Caco-2 (cell line): ENCODE measurements around the gene CLIP2. TPM values are rescaled to one million over a fixed set of nuclear protein-coding genes. Genes with fewer than 3 reads are reported as not detected.
A peak's percentile ranks its signal among the peaks of the same experiment; 100 is the strongest.
"Not testable (repeated sequence)": the region's sequence is repeated elsewhere in the genome, so short reads cannot be mapped to it uniquely, and the experiment has no call there.

Experiments used
- BruUV-seq: library from RNA; stranded (reverse); fragments of 400-500 nt; replicated peaks from 2 replicates; lab custom pipeline; 2021; lab: Mats Ljungman, UMichigan
- CTCF ChIA-PET: fragments of 300-600 bp; sonication (Branson Sonifier 250); formaldehyde crosslinking; loops from one replicate; lab custom pipeline; 2022; ENCODE audit warnings: antibody characterized with exemption; lab: Charles Lee
- POLR2A ChIA-PET: fragments of 300-600 bp; sonication (Branson Sonifier 250); formaldehyde crosslinking; loops from one replicate; lab custom pipeline; 2022; ENCODE audit warnings: antibody characterized with exemption; lab: Charles Lee
- DNase-seq, 2 experiments: peaks; one replicate each; pipeline versions ENCODE4 v3.0.0 to v3.0.0-alpha.2; 2020 to 2022
- H3K27me3 ChIP-seq: replicated peaks from 2 replicates; pipeline ENCODE4 v1.6.0; 2011; ENCODE audit warnings: low read length; ENCODE audit not compliant: control insufficient read depth, insufficient read depth
- H3K36me3 ChIP-seq: 2 replicates; pipeline ENCODE4 v1.5.1; 2011; ENCODE audit warnings: low read length; ENCODE audit not compliant: control insufficient read depth, insufficient read depth
- H3K4me1 ChIP-seq: fragments of 250-450 bp; sonication (Bioruptor Pico); 2 replicates; pipeline ENCODE4 v1.5.1; 2020; ENCODE audit warnings: mild to moderate bottlenecking
- H3K4me3 ChIP-seq: 2 replicates; pipeline ENCODE4 v1.5.1; 2011; ENCODE audit warnings: low read depth, mild to moderate bottlenecking, control low read depth, low read length
- H3K9me3 ChIP-seq: fragments of 250-450 bp; sonication (Bioruptor Pico); 2 replicates; pipeline ENCODE4 v1.5.1; 2020; ENCODE audit warnings: mild to moderate bottlenecking, moderate library complexity
- H3K27ac Mint-ChIP-seq: one replicate; pipeline ENCODE4 v1.8.0; 2022; ENCODE audit warnings: mixed read lengths; ENCODE audit not compliant: unreplicated experiment
- H3K27me3 Mint-ChIP-seq: one replicate; pipeline ENCODE4 v1.8.0; 2022; ENCODE audit warnings: mixed read lengths; ENCODE audit not compliant: insufficient read depth, unreplicated experiment
- H3K36me3 Mint-ChIP-seq: one replicate; pipeline ENCODE4 v1.8.0; 2022; ENCODE audit warnings: mild to moderate bottlenecking, mixed read lengths; ENCODE audit not compliant: insufficient read depth, unreplicated experiment
- H3K4me1 Mint-ChIP-seq: one replicate; pipeline ENCODE4 v1.8.0; 2022; ENCODE audit warnings: low read depth, mixed read lengths; ENCODE audit not compliant: unreplicated experiment
- H3K4me3 Mint-ChIP-seq: one replicate; pipeline ENCODE4 v1.8.0; 2022; ENCODE audit warnings: mild to moderate bottlenecking, moderate library complexity, mixed read lengths; ENCODE audit not compliant: unreplicated experiment
- H3K9me3 Mint-ChIP-seq: one replicate; pipeline ENCODE4 v1.8.0; 2022; ENCODE audit warnings: mixed read lengths; ENCODE audit not compliant: unreplicated experiment
- intact Hi-C: fragments of 100-400 bp; cut with micrococcal nuclease; formaldehyde crosslinking; loops from one replicate; pipeline ENCODE4 v1.10.0; 2022; ENCODE audit not compliant: unreplicated experiment
- total RNA-seq: library from RNA; stranded (reverse); gene quantifications from 2 replicates; pipeline ENCODE4 v1.2.3, GENCODE V29; 2022
- TF ChIP-seq, protein P1 (sequence below), 2 experiments: fragments of 200-600 bp in 1 of 2; IDR thresholded peaks; 1 replicate in 1 of 2; 2 replicates in 1 of 2; pipeline versions ENCODE4 v1.5.1 to v1.8.0; 2011 to 2022; ENCODE audit warnings: antibody characterized with exemption in 1 of 2, control low read depth in 1 of 2, inconsistent platforms in 1 of 2, low read depth in 1 of 2, low read length in 1 of 2, mild to moderate bottlenecking in 1 of 2, moderate library complexity in 1 of 2; ENCODE audit not compliant: insufficient read depth in 1 of 2, severe bottlenecking in 1 of 2, unreplicated experiment in 1 of 2

Gene CLIP2
- total RNA-seq, 1 experiment from 2014 or later = 19.5 TPM

GRCh38 chr7:74401137-74401859 is 112.1 kb downstream of the CLIP2 start:
- Mint-ChIP-seq H3K36me3 (peaks cover 22% of the 10 kb centered on the region), H3K4me3 (no peak overlapping the region), H3K27ac (no peak overlapping the region), H3K4me1 (no peaks in the 10 kb centered on the region), H3K9me3 (no peaks in the 10 kb centered on the region), H3K27me3 (no peaks in the 10 kb centered on the region)
- Histone ChIP-seq H3K36me3 (peaks cover 2% of the 10 kb centered on the region; the same call in 1 of the 2 replicates), H3K4me1 (no peaks in the 10 kb centered on the region), H3K9me3 (no peaks in the 10 kb centered on the region), H3K4me3 (no peak overlapping the region), H3K27me3 (no peaks in the 10 kb centered on the region)
- DNase-seq = peak; percentile 76 to 83
- CTCF ChIA-PET = interaction anchor here (0.6 to 3.3 kb wide), 14 partner anchors 16 to 1280 kb away, joined by 3 to 76 read pairs (median 3); no protein-coding TSS in a partner anchor
- BruUV-seq = no TSS peak
- TF ChIP-seq, protein P1, sequence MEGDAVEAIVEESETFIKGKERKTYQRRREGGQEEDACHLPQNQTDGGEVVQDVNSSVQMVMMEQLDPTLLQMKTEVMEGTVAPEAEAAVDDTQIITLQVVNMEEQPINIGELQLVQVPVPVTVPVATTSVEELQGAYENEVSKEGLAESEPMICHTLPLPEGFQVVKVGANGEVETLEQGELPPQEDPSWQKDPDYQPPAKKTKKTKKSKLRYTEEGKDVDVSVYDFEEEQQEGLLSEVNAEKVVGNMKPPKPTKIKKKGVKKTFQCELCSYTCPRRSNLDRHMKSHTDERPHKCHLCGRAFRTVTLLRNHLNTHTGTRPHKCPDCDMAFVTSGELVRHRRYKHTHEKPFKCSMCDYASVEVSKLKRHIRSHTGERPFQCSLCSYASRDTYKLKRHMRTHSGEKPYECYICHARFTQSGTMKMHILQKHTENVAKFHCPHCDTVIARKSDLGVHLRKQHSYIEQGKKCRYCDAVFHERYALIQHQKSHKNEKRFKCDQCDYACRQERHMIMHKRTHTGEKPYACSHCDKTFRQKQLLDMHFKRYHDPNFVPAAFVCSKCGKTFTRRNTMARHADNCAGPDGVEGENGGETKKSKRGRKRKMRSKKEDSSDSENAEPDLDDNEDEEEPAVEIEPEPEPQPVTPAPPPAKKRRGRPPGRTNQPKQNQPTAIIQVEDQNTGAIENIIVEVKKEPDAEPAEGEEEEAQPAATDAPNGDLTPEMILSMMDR (IDR thresholded peaks at IDR 0.05; ENCODE audit: insufficient read depth in 1 of 2, low read depth in 1 of 2, low read length in 1 of 2, severe bottlenecking in 1 of 2, unreplicated experiment in 1 of 2) = peak; percentile 97
- POLR2A ChIA-PET = no interaction called here
- intact Hi-C loops = loop anchor here (1.0 to 2.0 kb wide), 2 partner anchors 195 to 332 kb away; no protein-coding TSS in a partner anchor

GRCh38 chr7:74402668-74403067 is 113.5 kb downstream of the CLIP2 start:
- peaks cover 22% of the 10 kb centered on the region for H3K36me3 Mint-ChIP-seq
- H3K27ac Mint-ChIP-seq, H3K4me1 ChIP-seq, H3K4me3 ChIP-seq, intact Hi-C loops, H3K4me1 Mint-ChIP-seq, BruUV-seq, H3K4me3 Mint-ChIP-seq, H3K36me3 ChIP-seq, DNase-seq, H3K9me3 Mint-ChIP-seq, POLR2A ChIA-PET, H3K9me3 ChIP-seq, H3K27me3 ChIP-seq, H3K27me3 Mint-ChIP-seq: not testable (repeated sequence)
- CTCF ChIA-PET = interaction anchor here (0.7 to 3.3 kb wide), 3 partner anchors 192 to 1360 kb away, joined by 3 to 76 read pairs (median 4); no protein-coding TSS in a partner anchor

DNA sequence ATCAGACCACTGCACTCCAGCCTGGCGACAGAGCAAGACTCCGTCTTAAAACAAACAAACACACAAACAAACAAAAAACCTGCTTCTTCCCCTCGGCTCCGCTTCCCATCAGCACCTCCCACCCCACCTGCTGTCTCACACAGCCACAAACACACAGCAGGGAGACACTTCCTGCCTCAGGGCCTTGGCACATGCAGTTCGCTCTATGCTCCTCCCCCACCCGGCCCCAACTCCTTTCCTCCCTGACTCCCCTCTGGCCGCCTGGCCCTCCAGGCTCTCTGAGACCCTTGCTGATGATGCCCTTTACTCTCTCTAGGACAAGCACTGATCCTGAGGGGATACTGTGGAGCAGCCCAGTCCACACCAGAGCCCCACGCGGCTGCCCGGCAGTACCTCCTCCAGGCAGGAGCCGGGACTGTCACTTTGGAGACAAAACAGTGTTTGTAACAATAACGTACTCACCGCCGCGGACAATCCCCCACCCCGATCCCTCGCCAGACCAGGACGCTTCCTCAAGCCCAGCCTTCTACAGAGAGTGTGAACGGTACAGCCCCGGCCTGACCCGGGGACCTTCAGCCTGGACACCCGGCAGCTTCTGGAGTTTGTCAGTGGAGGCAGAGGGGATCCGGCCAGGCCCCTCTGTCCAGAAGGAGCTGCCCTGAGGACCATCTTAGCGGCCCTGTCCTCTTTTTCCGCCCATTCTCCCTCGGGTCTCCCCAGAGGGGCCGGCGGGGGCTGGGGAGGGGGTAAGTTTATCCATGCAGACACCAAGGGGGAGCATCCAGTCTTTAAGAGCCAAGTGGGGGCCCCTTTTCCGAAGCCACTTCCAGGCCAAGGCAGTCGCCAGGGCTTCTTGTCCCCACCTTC is 114.5 kb downstream of the CLIP2 start:
- no TSS peak for BruUV-seq
- Mint-ChIP-seq H3K4me1 (no peaks in the 10 kb centered on the region), H3K27ac (peak overlapping the region; percentile 37), H3K27me3 (no peaks in the 10 kb centered on the region), H3K9me3 (no peaks in the 10 kb centered on the region), H3K36me3 (peaks cover 19% of the 10 kb centered on the region), H3K4me3 (no peak overlapping the region)
- Histone ChIP-seq H3K4me3 (no peak overlapping the region), H3K4me1 (no peaks in the 10 kb centered on the region), H3K9me3 (no peaks in the 10 kb centered on the region), H3K27me3 (no peaks in the 10 kb centered on the region), H3K36me3 (peaks cover 2% of the 10 kb centered on the region; the same call in 1 of the 2 replicates)
- ChIA-PET POLR2A (interaction anchor here (0.6 kb wide), 1 partner anchor 98 kb away, joined by 3 read pairs; no protein-coding TSS in a partner anchor), CTCF (interaction anchor here (0.7 kb wide), 1 partner anchor 1359 kb away, joined by 4 read pairs; no protein-coding TSS in a partner anchor)
- TF ChIP-seq, protein P1 (IDR thresholded peaks at IDR 0.05; ENCODE audit: insufficient read depth in 1 of 2, low read depth in 1 of 2, low read length in 1 of 2, severe bottlenecking in 1 of 2, unreplicated experiment in 1 of 2) = no peak
- intact Hi-C loops = no loop called here
- DNase-seq = no peak
